GF-D8 (cell line): ENCODE results near the gene FLT4.

Source experiments
- DNase-seq: peaks from one replicate; lab custom pipeline; 2025; lab: John Stamatoyannopoulos, UW

FLT4 gene

DNA sequence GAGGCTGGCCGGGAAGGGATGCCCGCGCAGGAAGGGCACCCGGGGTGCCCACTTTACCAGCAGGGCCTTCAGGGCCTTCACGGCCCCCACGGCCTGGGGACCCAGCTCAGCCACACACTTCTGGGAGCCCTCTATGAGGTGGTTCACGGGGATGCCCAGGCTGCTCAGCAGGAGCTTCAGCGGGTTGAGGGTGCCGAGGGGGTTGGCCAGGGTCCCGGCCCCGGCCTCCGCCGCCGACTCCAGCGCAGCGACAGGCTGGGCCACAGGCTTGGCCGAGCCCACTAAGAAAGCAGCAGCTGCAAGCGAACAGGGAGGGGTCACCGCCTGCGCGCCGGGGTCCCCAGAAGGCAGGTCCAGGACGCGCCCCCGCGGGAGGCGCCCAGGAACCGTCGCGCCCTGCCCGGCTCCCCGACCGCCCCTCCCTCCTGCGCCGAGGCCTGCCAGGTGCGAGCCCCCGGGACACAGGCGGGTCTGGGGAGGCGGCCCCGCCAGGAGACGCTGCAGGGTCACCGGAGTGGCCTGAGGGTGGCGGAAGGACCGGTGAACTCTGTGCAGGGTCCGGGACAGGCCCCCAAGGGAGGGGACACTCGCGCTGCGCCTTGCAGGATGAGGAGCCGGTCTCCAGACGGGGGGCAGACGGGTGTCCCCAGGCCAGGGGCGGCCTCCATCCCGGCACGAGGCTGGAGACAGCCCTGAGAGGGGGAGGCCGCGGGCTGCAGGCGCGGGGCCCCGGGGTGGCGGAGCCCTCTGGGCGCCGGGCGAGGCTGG lies 58.7 kb downstream of the FLT4 start:
- no peak for DNase-seq

DNA sequence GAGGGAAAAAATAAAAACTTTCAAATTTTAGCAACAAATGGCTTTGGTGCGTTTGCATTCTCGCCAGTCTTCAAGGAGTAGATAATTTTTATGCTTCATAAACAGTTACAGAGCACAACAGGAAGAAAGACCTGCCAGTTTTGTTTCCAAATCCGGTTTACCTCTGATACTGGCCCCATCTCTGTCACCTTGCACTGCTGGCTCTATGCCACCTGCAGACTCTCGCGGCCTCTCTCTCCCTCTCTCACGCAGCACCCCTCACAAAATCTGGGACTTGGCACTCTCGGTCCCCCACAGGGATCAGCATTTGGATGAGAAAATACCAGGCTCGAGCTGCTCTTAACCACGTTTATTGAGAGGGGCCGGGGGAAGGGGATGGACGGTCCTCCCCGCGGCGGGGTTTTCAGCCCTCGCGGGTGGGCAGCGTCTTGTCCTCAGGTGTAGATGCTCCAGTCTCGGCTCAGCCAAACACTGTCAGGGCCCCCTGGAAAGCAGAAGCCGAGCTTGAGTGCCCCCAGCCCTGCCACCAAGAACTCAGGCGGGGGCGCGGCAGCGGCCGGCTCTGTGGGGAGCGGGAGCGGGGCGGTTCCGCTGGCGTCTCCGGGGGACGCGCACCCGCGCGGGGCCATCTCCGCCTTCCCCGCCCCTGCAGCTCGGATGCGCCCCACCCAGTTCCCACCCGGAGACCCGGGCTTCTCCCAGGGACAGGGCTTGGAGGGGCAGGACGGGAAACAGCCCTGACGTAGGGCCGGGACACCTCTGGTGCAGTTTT lies 59.4 kb downstream of the FLT4 start:
- DNase-seq, result no peak

DNA sequence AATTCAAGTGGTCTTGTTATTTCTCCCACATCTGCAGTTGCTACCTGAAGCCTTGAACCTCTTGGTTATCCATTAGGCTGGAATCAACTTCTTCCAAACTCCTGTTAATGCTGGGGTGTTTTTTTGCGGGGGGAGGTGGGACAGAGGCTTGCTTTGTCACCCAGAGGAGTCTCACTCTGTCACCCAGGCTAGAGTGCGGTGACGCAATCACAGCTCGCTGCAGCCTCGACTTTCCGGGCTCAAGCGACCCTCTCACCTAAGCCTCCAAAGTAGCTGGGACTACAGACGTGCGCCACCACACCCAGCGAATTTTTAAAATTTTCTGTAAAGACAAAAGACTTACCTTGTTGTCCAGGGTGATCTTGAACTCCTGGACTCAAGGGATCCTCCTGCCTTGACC lies 62.5 kb downstream of the FLT4 start:
- no peak for DNase-seq

DNA sequence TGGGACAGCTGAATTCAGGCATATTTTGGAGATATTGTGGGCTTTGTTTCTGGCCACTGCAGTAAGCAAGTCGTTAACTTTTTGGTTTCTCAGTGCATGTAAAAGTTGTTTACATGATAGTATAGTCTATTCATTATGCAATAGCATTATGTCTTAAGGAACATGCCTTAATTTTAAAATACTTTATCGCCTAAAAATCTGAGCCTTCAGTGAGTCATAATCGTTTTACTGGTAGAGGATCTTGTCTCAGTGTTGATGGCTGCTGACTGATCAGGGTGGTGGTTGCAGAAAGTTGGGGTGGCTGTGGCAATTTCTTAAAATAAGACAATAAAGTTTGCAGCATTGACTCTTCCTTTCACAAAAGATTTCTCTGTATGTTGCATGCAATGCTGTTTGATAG lies 63.2 kb downstream of the FLT4 start:
- DNase-seq, result no peak

DNA sequence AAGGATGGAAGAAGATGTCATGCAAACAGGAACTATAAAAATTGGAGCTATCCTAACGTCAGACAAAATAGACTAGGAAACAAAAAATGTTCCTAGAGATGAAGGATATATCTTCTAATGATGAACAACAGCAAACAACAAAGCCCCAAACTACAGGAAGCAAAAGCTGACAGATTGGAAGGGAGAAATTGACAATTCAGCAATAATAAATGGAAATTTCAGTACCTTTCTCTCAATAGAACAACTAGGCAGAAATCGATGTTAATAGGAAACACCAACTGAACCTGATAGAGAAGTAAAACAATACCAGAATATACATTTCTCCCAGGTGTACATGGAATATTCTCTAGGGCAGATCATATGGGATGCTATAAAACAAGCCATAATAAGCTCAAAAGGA lies 65.7 kb downstream of the FLT4 start:
- no peak for DNase-seq

DNA sequence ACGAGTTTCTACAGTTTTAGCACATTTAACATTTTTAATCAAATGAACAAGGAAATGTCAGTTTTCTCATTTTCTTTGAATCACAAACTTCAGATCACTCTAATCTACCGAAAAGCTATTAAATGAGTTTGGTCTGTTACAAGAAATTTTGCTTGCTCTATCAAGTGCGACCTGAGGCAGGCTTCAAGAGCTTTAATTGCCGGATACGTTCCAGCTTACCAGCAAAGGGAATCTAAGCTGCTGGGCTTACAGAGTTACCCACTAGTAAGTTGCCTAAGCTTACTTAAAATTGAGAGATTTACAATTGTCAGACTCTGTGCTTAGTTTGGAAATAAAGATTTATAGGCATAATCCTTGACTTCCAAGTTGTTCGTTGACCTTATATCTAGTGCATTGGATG lies 68.7 kb downstream of the FLT4 start:
- no peak for DNase-seq

DNA sequence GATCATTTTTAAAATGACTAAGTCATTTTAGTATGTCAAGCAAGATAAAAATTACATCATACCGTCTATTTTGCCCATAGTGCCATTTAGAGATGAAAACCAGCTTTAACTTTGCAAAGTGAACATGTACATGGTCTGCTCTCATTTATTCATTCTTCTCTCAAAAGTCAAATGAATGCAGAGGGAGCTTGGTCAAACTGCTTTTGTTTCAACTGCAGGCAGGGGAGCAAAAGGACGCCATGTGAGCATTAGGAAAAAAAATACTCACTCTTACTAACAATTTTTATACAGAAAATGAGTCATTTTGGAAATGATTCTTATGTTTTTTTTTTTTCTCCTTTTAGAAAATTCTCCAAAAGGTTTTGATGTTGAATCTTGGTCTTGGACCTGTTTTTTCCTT lies 73.8 kb downstream of the FLT4 start:
- DNase-seq, result no peak

DNA sequence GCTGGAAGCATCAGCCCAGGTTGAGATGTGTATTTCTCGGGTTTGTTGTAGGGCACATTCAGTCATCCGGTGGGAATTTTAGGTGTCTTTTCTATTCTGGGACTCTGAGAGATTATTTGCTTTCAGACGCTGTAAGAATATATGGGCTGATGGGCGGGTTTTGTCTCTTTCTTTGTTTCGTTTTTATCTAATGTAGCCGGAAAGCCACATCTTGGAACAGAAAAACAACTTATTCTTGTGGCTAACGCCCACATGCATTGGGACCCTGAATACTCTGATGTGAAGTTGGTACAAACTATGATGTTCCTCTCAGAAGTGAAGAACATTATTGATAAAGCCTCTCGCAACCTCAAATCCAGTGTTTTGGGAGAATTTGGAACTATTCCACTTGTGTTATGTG lies 80.5 kb downstream of the FLT4 start:
- DNase-seq, result no peak

DNA sequence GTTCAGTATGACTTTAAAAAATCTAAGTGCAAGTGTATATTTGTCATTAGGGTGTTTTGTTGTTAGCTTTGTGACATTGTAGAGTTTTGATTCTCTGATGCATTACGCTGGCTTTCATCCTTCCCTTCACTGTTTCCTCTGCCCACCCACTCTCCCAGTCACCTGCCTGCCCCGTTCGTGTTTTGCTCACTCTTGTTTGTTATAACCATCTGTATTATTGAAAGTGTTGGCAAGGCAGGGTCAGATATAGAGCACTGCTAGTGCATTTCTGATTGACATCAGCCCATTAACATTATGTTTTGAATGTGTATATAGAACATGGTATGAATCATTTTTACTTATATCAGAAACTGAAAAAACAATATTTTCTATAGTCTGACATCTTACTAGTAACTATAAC lies 85.4 kb downstream of the FLT4 start:
- no peak for DNase-seq

DNA sequence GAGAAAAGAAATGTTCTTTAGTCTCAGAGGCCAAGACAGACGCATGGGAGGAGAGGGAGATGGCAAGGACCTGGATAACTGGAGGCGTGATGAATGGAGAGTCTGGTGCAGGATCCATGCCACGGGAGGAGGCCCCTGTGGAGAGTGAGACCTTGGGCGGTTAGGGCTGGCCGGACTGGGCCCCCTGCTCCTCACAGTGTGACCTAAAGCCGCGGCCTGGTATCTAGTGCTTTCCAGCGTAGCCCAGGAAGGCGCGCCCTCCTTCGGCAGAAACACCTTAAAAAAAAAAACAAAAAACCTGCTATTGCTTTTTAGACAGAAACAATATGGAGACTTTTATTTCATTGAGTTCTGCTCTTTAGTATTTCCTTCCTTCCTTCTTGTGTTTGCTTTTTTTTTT lies 91.2 kb downstream of the FLT4 start:
- no peak for DNase-seq

DNA sequence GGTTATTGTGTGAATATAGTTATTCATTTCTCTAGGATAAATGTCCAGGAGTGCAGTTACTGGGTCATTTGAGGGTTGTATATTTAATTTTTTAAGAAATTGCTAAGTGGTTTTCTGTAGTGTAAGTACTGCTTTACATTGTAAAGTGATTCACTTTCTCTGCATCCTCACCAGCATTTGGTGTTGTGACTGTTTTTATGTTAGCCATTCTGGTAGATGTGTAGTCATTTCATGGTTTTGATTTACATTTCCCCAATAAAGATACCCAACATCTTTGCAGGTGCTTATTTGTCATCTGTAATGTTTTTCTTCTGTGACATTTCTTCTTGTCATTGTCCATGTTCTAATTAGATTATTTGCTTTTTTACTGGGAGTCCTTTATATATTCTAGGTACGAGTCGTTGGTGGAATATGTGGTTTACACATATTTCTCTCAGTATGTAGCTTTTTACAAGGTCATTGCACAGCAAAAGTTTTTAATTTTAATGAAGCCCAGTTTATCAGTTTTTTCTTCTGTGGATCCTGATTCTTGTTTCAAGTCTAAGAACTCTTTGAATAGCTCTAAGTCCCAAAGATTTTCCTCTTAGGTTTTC lies 92.1 kb downstream of the FLT4 start:
- no peak for DNase-seq

DNA sequence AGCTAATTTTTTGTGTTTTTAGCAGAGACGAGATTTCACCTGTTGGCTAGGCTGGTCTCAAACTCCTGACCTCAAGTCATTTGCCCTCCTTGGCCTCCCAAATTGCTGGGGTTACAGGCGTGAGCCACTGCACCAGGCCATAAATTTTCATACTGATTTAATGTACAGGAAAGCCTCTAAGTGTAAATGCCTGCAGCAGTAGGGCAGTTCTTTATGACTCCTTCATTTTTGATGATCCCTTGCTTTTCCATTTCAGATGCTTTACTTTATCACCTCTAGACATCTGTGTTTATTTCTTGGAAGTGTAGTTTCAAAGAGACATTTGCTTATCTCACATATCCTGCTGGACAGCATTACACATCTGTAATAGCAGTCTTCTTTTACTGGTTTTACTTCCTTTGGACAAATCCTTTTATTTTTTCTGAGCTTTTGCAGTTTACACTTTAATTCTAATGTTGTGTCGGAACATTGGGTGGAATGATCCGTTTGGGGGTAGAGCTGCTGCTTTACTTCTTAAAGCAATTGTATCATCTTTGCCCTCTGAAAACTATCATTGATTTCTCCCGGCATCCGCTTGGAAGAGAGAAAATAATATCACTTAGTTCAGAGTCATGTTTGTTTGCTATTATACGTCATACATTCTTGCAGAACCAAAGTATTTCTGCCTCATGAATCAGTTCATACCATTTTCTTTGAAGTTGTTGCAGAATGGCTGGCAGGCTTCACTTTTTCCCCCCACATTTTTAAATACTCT lies 94.1 kb downstream of the FLT4 start:
- DNase-seq, result no peak

DNA sequence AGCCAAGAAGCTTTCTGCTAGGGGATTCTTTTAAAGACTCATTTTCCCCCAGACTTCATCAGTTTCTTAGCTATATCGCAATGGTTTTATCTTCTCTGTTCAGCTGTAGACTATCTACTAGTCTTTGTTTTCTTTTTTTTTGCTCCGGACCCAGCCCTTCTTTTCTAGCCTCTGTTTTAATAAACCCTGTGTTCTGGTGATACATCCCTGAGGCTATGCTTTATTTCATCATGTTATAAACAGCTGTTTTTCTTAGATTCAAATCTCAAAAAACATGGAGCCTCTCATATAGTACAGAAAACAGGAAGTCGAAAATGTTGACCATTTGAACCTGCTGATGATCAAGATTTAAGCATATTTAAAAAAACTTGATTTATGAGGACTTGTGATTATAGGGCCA lies 95.9 kb downstream of the FLT4 start:
- DNase-seq, result no peak
